ENCODE results near the gene KDM4E.
"Not testable (repeated sequence)": the region's sequence is repeated elsewhere in the genome, so short reads cannot be mapped to it uniquely, and the experiment has no call there.

KDM4E gene

GRCh38 chr11:95014184-95014821 lies 10.8 kb upstream of the KDM4E start:
- no peaks in the 10 kb centered on the region for H3K27me3 ChIP-seq (ENCODE audit: control insufficient read depth, insufficient read depth, low read length, poor library complexity, severe bottlenecking)
- H3K27ac ChIP-seq (ENCODE audit: insufficient read depth, low read depth, low read length, poor library complexity, severe bottlenecking) = no peak overlapping the region
- no peaks in the 10 kb centered on the region for H3K4me1 ChIP-seq (ENCODE audit: control insufficient read depth, insufficient read depth, low read length)
- H3K4me3 ChIP-seq (ENCODE audit: insufficient read depth, low read depth, low read length) = no peak overlapping the region
- H3K9me3 ChIP-seq (ENCODE audit: control insufficient read depth, low read length) = no peaks in the 10 kb centered on the region
- 87 to 91% methylated on average over 12 of the region's 12 CpGs for WGBS, 2 experiments
- no peaks in the 10 kb centered on the region for H3K36me3 ChIP-seq (ENCODE audit: control insufficient read depth, insufficient read depth, low read length)

- WGBS, 2 experiments = 87 to 92% methylated on average over 2 of the region's 2 CpGs
- H3K4me3 ChIP-seq (ENCODE audit: insufficient read depth, low read depth, low read length) = no peak overlapping the region
- no peak overlapping the region for H3K27ac ChIP-seq (ENCODE audit: insufficient read depth, low read depth, low read length, poor library complexity, severe bottlenecking)
- no peaks in the 10 kb centered on the region for H3K36me3 ChIP-seq (ENCODE audit: control insufficient read depth, insufficient read depth, low read length)
- H3K4me1 ChIP-seq (ENCODE audit: control insufficient read depth, insufficient read depth, low read length) = no peaks in the 10 kb centered on the region
- H3K27me3 ChIP-seq (ENCODE audit: control insufficient read depth, insufficient read depth, low read length, poor library complexity, severe bottlenecking) = no peaks in the 10 kb centered on the region
- no peaks in the 10 kb centered on the region for H3K9me3 ChIP-seq (ENCODE audit: control insufficient read depth, low read length)
Observed at GRCh38 chr11:95016139-95016538, 8.9 kb upstream of the KDM4E start.

DNA sequence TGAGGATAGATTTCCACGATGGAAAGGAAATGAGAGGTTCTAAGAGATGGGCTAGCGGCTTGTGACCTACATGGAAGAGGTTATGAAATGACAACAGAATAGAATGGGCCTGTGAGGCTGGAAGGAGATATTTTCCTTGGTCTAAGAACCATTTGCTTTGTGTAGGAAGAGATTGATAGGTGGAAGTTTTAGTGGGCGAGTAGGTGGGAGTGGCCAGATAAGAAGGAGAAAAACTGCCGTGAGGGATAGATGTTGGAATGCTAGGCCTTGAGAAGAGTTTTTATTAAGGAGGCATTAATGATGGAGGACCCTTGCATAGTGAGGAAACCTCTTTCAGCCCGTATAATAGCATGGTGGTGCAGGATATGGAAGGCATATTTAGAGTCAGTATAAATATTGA lies 3.6 kb upstream of the KDM4E start:
- H3K9me3 ChIP-seq (ENCODE audit: control insufficient read depth, low read length) = not testable (repeated sequence)

GRCh38 chr11:95025594-95025993 lies 536 bp downstream of the KDM4E start:
- WGBS, 2 experiments = 91 to 95% methylated on average over 2 of the region's 9 CpGs
- not testable (repeated sequence) for H3K4me3 ChIP-seq (ENCODE audit: insufficient read depth, low read depth, low read length); H3K9me3 ChIP-seq (ENCODE audit: control insufficient read depth, low read length); H3K27ac ChIP-seq (ENCODE audit: insufficient read depth, low read depth, low read length, poor library complexity, severe bottlenecking); H3K4me1 ChIP-seq (ENCODE audit: control insufficient read depth, insufficient read depth, low read length); H3K27me3 ChIP-seq (ENCODE audit: control insufficient read depth, insufficient read depth, low read length, poor library complexity, severe bottlenecking); H3K36me3 ChIP-seq (ENCODE audit: control insufficient read depth, insufficient read depth, low read length)

More for the DNA sequence above, 3.6 kb upstream of the KDM4E start:
- H3K36me3 ChIP-seq (ENCODE audit: control insufficient read depth, insufficient read depth, low read length); H3K4me3 ChIP-seq (ENCODE audit: insufficient read depth, low read depth, low read length); H3K27ac ChIP-seq (ENCODE audit: insufficient read depth, low read depth, low read length, poor library complexity, severe bottlenecking); H3K27me3 ChIP-seq (ENCODE audit: control insufficient read depth, insufficient read depth, low read length, poor library complexity, severe bottlenecking); H3K4me1 ChIP-seq (ENCODE audit: control insufficient read depth, insufficient read depth, low read length): not testable (repeated sequence)
- WGBS, 2 experiments = 93 to 94% methylated on average over 5 of the region's 5 CpGs

DNA sequence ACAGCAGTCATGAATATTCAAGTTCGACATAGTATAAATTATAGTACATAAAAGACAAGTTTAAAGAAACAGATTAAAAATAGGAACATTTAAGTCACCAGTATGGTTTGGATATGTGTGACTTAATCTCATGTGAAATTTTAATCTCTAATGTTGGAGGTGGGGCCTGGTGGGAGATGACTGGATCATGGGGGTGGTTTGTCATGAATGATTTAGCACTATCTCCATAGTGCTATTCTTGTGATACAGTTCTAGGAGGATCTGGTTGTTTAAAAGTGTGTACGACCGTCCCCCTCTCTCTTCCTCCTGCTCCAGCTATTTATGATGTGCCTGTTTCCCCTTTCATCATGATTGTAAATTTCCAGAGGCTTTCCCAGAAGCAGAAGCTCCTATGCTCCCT lies 3.3 kb downstream of the KDM4E start:
- Histone ChIP-seq H3K36me3 (ENCODE audit: control insufficient read depth, insufficient read depth, low read length) (no peaks in the 10 kb centered on the region), H3K9me3 (ENCODE audit: control insufficient read depth, low read length) (no peaks in the 10 kb centered on the region), H3K27ac (ENCODE audit: insufficient read depth, low read depth, low read length, poor library complexity, severe bottlenecking) (no peak overlapping the region), H3K4me3 (ENCODE audit: insufficient read depth, low read depth, low read length) (no peak overlapping the region), H3K27me3 (ENCODE audit: control insufficient read depth, insufficient read depth, low read length, poor library complexity, severe bottlenecking) (no peaks in the 10 kb centered on the region), H3K4me1 (ENCODE audit: control insufficient read depth, insufficient read depth, low read length) (no peaks in the 10 kb centered on the region)
- WGBS, 2 experiments = 90 to 97% methylated on average over 2 to 3 of the region's 3 CpGs

- H3K36me3 ChIP-seq (ENCODE audit: control insufficient read depth, insufficient read depth, low read length) = no peaks in the 10 kb centered on the region
- H3K9me3 ChIP-seq (ENCODE audit: control insufficient read depth, low read length) = no peaks in the 10 kb centered on the region
- H3K4me3 ChIP-seq (ENCODE audit: insufficient read depth, low read depth, low read length) = no peak overlapping the region
- no peaks in the 10 kb centered on the region for H3K4me1 ChIP-seq (ENCODE audit: control insufficient read depth, insufficient read depth, low read length)
- no peak overlapping the region for H3K27ac ChIP-seq (ENCODE audit: insufficient read depth, low read depth, low read length, poor library complexity, severe bottlenecking)
- H3K27me3 ChIP-seq (ENCODE audit: control insufficient read depth, insufficient read depth, low read length, poor library complexity, severe bottlenecking) = no peaks in the 10 kb centered on the region
- 92 to 93% methylated on average over 1 of the region's 1 CpG for WGBS, 2 experiments
Observed at GRCh38 chr11:95033051-95033450, 8.0 kb downstream of the KDM4E start.

- 92% methylated on average over 2 of the region's 2 CpGs for WGBS, 2 experiments
- Histone ChIP-seq H3K4me3 (ENCODE audit: insufficient read depth, low read depth, low read length) (no peak overlapping the region), H3K4me1 (ENCODE audit: control insufficient read depth, insufficient read depth, low read length) (no peaks in the 10 kb centered on the region), H3K9me3 (ENCODE audit: control insufficient read depth, low read length) (no peaks in the 10 kb centered on the region), H3K27me3 (ENCODE audit: control insufficient read depth, insufficient read depth, low read length, poor library complexity, severe bottlenecking) (no peaks in the 10 kb centered on the region), H3K27ac (ENCODE audit: insufficient read depth, low read depth, low read length, poor library complexity, severe bottlenecking) (no peak overlapping the region), H3K36me3 (ENCODE audit: control insufficient read depth, insufficient read depth, low read length) (no peaks in the 10 kb centered on the region)
Observed at GRCh38 chr11:95035316-95035715, 10.3 kb downstream of the KDM4E start.

DNA sequence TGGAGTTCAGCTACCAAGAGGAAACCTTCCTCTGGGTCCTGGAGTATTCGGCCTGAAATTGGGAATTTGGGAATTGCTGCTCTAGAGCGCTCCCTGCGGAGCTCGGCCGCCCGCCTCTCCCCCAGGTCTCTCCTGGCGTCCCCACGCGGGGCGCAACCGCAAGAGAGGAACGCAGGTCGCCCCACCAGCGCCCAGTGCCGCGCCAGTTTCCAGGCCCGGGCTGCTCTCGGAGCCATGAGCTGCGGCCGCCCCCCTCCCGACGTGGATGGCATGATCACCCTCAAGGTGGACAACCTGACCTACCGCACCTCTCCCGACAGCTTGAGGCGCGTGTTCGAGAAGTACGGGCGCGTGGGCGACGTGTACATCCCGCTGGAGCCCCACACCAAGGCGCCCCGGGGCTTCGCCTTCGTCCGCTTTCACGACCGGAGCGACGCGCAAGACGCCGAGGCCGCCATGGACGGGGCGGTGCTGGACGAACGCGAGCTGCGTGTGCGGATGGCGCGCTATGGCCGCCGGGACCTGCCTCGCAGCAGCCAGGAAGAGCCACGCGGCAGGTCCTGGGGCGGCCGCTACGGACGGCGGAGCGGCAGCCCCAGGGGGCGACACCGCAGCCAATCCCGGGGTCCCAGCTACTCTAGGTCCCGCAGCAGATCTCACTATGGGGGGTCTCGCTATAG lies 12.4 kb downstream of the KDM4E start:
- H3K4me3 ChIP-seq (ENCODE audit: insufficient read depth, low read depth, low read length); H3K36me3 ChIP-seq (ENCODE audit: control insufficient read depth, insufficient read depth, low read length); H3K27ac ChIP-seq (ENCODE audit: insufficient read depth, low read depth, low read length, poor library complexity, severe bottlenecking); H3K27me3 ChIP-seq (ENCODE audit: control insufficient read depth, insufficient read depth, low read length, poor library complexity, severe bottlenecking); H3K4me1 ChIP-seq (ENCODE audit: control insufficient read depth, insufficient read depth, low read length); H3K9me3 ChIP-seq (ENCODE audit: control insufficient read depth, low read length): not testable (repeated sequence)
- 95 to 96% methylated on average over 71 of the region's 71 CpGs for WGBS, 2 experiments

GRCh38 chr11:95042239-95042638 lies 17.2 kb downstream of the KDM4E start:
- Histone ChIP-seq H3K27ac (ENCODE audit: insufficient read depth, low read depth, low read length, poor library complexity, severe bottlenecking) (no peak overlapping the region), H3K27me3 (ENCODE audit: control insufficient read depth, insufficient read depth, low read length, poor library complexity, severe bottlenecking) (no peaks in the 10 kb centered on the region), H3K4me1 (ENCODE audit: control insufficient read depth, insufficient read depth, low read length) (no peaks in the 10 kb centered on the region), H3K4me3 (ENCODE audit: insufficient read depth, low read depth, low read length) (no peak overlapping the region), H3K9me3 (ENCODE audit: control insufficient read depth, low read length) (no peaks in the 10 kb centered on the region), H3K36me3 (ENCODE audit: control insufficient read depth, insufficient read depth, low read length) (no peaks in the 10 kb centered on the region)
- 100% methylated on average over 1 of the region's 1 CpG for WGBS, 2 experiments

DNA sequence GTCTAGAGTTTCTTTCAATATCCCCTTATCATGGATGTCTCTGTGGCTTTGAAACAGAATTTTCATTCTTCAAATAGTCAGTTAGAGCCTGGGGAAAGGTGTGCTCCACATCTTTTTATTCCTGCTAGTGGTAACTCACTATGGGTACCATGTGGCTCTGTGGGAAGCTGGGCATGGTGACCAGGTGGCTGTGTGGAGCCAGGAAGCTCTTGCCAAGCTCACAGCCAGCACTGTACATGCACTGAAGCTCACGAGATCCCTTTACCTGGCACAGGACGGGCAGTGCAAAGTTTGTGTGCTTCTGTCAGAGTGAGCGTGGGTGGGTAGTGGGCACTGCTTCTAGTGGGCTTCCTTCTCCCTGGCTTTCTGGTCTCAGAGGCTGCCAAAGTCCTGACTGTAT lies 17.8 kb downstream of the KDM4E start:
- Histone ChIP-seq H3K36me3 (ENCODE audit: control insufficient read depth, insufficient read depth, low read length) (no peaks in the 10 kb centered on the region), H3K27me3 (ENCODE audit: control insufficient read depth, insufficient read depth, low read length, poor library complexity, severe bottlenecking) (no peaks in the 10 kb centered on the region), H3K4me3 (ENCODE audit: insufficient read depth, low read depth, low read length) (no peak overlapping the region), H3K4me1 (ENCODE audit: control insufficient read depth, insufficient read depth, low read length) (no peaks in the 10 kb centered on the region), H3K9me3 (ENCODE audit: control insufficient read depth, low read length) (no peaks in the 10 kb centered on the region), H3K27ac (ENCODE audit: insufficient read depth, low read depth, low read length, poor library complexity, severe bottlenecking) (no peak overlapping the region)
- WGBS, 2 experiments = 94 to 95% methylated on average over 3 of the region's 3 CpGs
